Right lobe of liver (tissue), 6 donors: Measurements from ENCODE around the gene SLC30A1. TPM values are rescaled to one million over a fixed set of nuclear protein-coding genes. Genes with fewer than 3 reads are reported as not detected.
"Not testable (repeated sequence)": the region's sequence is repeated elsewhere in the genome, so short reads cannot be mapped to it uniquely, and the experiment has no call there.

ENCODE experiments used
- ATAC-seq, 4 donors: fragments of 200-7000 bp; cut with Tn5 transposase; one replicate each; pipeline ENCODE4 v1.9.1; 2020; ENCODE audit warnings: mild to moderate bottlenecking in 4 of 4, moderate library complexity in 4 of 4
- DNase-seq, 3 donors: peaks; one replicate each; pipeline ENCODE4 v3.0.0-alpha.2; 2020
- H3K27ac ChIP-seq, 3 donors: fragments of 200-600 bp; one replicate each; pipeline ENCODE4 v1.8.0; 2022
- H3K27me3 ChIP-seq, 2 donors: fragments of 200-600 bp; one replicate each; pipeline ENCODE4 v1.8.0; 2022
- H3K36me3 ChIP-seq, 4 donors: fragments of 200-600 bp; sonication (generic) in 1 of 4; one replicate each; pipeline versions ENCODE4 v1.5.1 to v1.8.0; 2017 to 2022; ENCODE audit warnings: control low read depth in 1 of 4
- H3K4me1 ChIP-seq, 4 donors: fragments of 200-600 bp; sonication (generic) in 1 of 4; one replicate each; pipeline versions ENCODE4 v1.5.1 to v1.8.0; 2017 to 2022; ENCODE audit warnings: control low read depth in 1 of 4
- H3K4me3 ChIP-seq, 3 donors: fragments of 200-600 bp; one replicate each; pipeline ENCODE4 v1.8.0; 2022
- H3K9me3 ChIP-seq, 4 donors: fragments of 200-600 bp; sonication (generic) in 1 of 4; one replicate each; pipeline versions ENCODE4 v1.5.1 to v1.8.0; 2017 to 2022; ENCODE audit warnings: control low read depth in 1 of 4
- POLR2A ChIP-seq: fragments of 450-650 bp; IDR thresholded peaks from one replicate; pipeline ENCODE4 v1.6.1; 2017; ENCODE audit warnings: antibody characterized with exemption, mild to moderate bottlenecking
- WGBS: methylation state at CpG from one replicate; pipeline ENCODE4 v1.1.6; 2018; ENCODE audit warnings: low coverage, low lambda C conversion rate; ENCODE audit not compliant: insufficient coverage; ENCODE audit errors: missing lambda C conversion rate; 5-methylcytosine and 5-hydroxymethylcytosine counted together
- intact Hi-C, 2 donors: fragments of 100-400 bp; cut with DNase I; formaldehyde crosslinking; loops; one replicate each; pipeline versions ENCODE4 v1.11.2 to v1.14.1; 2022
- total RNA-seq, 6 experiments: library from RNA; depleted of rRNA in 2 of 6; stranded (reverse); fragments of >200 nt in 2 of 6; fragmentation: NEBNext Ultra II Directional in 3 of 6; extraction: Animal tissue kit (Norgen Biotek cat#: 25700) in 3 of 6; gene quantifications; one replicate each; pipeline versions ENCODE4 v1.1.0 to v1.2.4, GENCODE V29; 2016 to 2023
- TF ChIP-seq, protein P1 (sequence below), 4 donors: fragments of 200-600 bp in 3 of 4; fragments of 450-650 bp in 1 of 4; IDR thresholded peaks; one replicate each; pipeline versions ENCODE4 v1.5.1 to v1.8.0; 2016 to 2022; ENCODE audit warnings: antibody characterized with exemption in 4 of 4, mild to moderate bottlenecking in 2 of 4
- donor health status: DM: no; HTN: yes; CAD: no.
- donor health status: DM: no; HTN: no; CAD: no.
- donor health status: DM: no; HTN: no; CAD: no.
- donor health status: DM: no; HTN: yes; CAD: no.
- donor health status: DM: no; HTN: yes; CAD: no.

The SLC30A1 gene
- total RNA-seq, 6 experiments from 2014 or later = 23.2 to 72.9 (median 48.2) TPM

- intact Hi-C loops = no loop called here
- no peak overlapping the region for H3K27ac ChIP-seq
Measured at GRCh38 chr1:211574705-211575104, 4.3 kb downstream of the SLC30A1 start.

GRCh38 chr1:211571998-211572397 lies 7.0 kb downstream of the SLC30A1 start:
- WGBS = 43% methylated on average over 2 of the region's 2 CpGs
- no peaks in the 10 kb centered on the region for H3K27me3 ChIP-seq
- no peak for ATAC-seq
- H3K27ac ChIP-seq = no peak overlapping the region
- H3K9me3 ChIP-seq = no peaks in the 10 kb centered on the region
- intact Hi-C loops = no loop called here
- H3K4me1 ChIP-seq = peaks cover 0 to 33% (median 13%) of the 10 kb centered on the region in 4 donors
- peaks cover 0 to 44% (median 7%) of the 10 kb centered on the region in 4 donors for H3K36me3 ChIP-seq
- DNase-seq = no peak
- H3K4me3 ChIP-seq = no peak overlapping the region
- TF ChIP-seq POLR2A = no peak
- TF ChIP-seq, protein P1, sequence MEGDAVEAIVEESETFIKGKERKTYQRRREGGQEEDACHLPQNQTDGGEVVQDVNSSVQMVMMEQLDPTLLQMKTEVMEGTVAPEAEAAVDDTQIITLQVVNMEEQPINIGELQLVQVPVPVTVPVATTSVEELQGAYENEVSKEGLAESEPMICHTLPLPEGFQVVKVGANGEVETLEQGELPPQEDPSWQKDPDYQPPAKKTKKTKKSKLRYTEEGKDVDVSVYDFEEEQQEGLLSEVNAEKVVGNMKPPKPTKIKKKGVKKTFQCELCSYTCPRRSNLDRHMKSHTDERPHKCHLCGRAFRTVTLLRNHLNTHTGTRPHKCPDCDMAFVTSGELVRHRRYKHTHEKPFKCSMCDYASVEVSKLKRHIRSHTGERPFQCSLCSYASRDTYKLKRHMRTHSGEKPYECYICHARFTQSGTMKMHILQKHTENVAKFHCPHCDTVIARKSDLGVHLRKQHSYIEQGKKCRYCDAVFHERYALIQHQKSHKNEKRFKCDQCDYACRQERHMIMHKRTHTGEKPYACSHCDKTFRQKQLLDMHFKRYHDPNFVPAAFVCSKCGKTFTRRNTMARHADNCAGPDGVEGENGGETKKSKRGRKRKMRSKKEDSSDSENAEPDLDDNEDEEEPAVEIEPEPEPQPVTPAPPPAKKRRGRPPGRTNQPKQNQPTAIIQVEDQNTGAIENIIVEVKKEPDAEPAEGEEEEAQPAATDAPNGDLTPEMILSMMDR (IDR thresholded peaks at IDR 0.05) = no peak

More at GRCh38 chr1:211574705-211575104, 4.3 kb downstream of the SLC30A1 start:
- H3K9me3 ChIP-seq = no peaks in the 10 kb centered on the region
- peaks cover 0 to 44% (median 7%) of the 10 kb centered on the region in 4 donors for H3K36me3 ChIP-seq
- no peak for TF ChIP-seq POLR2A
- TF ChIP-seq, protein P1 (IDR thresholded peaks at IDR 0.05) = no peak
- ATAC-seq (no peak), DNase-seq (no peak)
- peak overlapping the region in 1 of 3 donors; percentile 97 for H3K4me3 ChIP-seq
- no peaks in the 10 kb centered on the region for H3K27me3 ChIP-seq
- H3K4me1 ChIP-seq = peaks cover 0 to 33% (median 13%) of the 10 kb centered on the region in 4 donors

- intact Hi-C loops, H3K4me3 ChIP-seq, H3K27ac ChIP-seq, H3K9me3 ChIP-seq, DNase-seq, H3K27me3 ChIP-seq: not testable (repeated sequence)
- ATAC-seq = peak in 1 of 4 donors; percentile 41
- Histone ChIP-seq H3K36me3 (peaks cover 0 to 35% (median 2%) of the 10 kb centered on the region in 4 donors), H3K4me1 (peaks cover 0 to 30% (median 9%) of the 10 kb centered on the region in 4 donors)
- 33% methylated on average over 1 of the region's 1 CpG for WGBS
Measured at GRCh38 chr1:211570378-211570777, 8.6 kb downstream of the SLC30A1 start.

DNA sequence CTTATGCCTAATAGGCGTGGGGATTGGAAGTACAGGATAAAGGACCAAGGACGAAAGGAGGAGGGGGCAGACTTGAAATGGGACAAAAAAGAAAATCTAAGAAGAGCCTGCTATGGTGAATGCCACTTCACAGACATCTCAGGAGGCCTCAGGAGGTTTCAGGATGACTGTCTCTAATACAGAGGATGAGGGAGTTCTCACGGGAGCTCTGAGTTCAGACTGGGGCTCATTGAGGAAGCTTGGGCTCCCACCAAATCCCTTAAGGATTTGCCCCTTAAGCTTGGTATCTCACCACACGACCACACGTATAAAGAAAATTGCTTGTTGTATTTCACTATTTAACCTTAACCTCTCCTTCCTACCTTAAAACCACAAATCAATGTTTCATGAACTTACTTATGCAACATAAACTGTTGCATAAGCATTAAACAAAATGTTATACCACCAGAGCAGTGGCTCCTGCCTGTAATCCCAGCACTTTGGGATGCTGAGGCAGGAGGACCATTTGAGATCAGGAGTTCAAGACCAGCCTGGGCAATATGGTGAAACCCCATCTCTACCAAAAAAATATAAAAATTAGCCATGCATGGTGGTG lies 12.4 kb downstream of the SLC30A1 start:
- TF ChIP-seq POLR2A = no peak
- TF ChIP-seq, protein P1 (IDR thresholded peaks at IDR 0.05) = no peak
- Histone ChIP-seq H3K9me3 (no peaks in the 10 kb centered on the region), H3K4me3 (no peak overlapping the region), H3K36me3 (no peaks in the 10 kb centered on the region), H3K27me3 (no peaks in the 10 kb centered on the region), H3K27ac (no peak overlapping the region), H3K4me1 (no peaks in the 10 kb centered on the region)
- ATAC-seq = peak; percentile 41 to 76 (median 70)
- WGBS = 29% methylated on average over 4 of the region's 5 CpGs
- intact Hi-C loops = no loop called here
- no peak for DNase-seq

GRCh38 chr1:211564084-211564483 lies 14.9 kb downstream of the SLC30A1 start:
- TF ChIP-seq POLR2A = no peak
- TF ChIP-seq, protein P1 (IDR thresholded peaks at IDR 0.05) = no peak
- intact Hi-C loops = no loop called here
- no peaks in the 10 kb centered on the region for H3K9me3 ChIP-seq

More at GRCh38 chr1:211564084-211564483, 14.9 kb downstream of the SLC30A1 start:
- Histone ChIP-seq H3K27ac (no peak overlapping the region), H3K27me3 (no peaks in the 10 kb centered on the region), H3K36me3 (no peaks in the 10 kb centered on the region), H3K4me1 (no peaks in the 10 kb centered on the region), H3K4me3 (no peak overlapping the region)
- DNase-seq (no peak), ATAC-seq (no peak)
- 100% methylated on average over 2 of the region's 3 CpGs for WGBS
